GM12891 (cell line): ENCODE data around the gene VARS2.

Source experiments
- SPI1 ChIP-seq: IDR thresholded peaks from 2 replicates; pipeline ENCODE4 v1.6.1; 2011; ENCODE audit warnings: low read depth, low read length, control low read depth
- TAF1 ChIP-seq: IDR thresholded peaks from 2 replicates; pipeline ENCODE4 v1.6.1; 2011; ENCODE audit warnings: low read depth, low read length, control low read depth

GRCh38 chr6:30944051-30944450, 30.0 kb downstream of the VARS2 start:
- TF ChIP-seq SPI1, result no peak
- no peak for TF ChIP-seq TAF1
